Common myeloid progenitor, CD34-positive (primary cell): Measurements from ENCODE around the gene PDCD11.
A peak's percentile ranks its signal among the peaks of the same experiment; 100 is the strongest.

Experiments used
- CTCF ChIA-PET: fragments of 350-600 bp; sonication (Branson Sonifier 250); formaldehyde crosslinking; loops from one replicate; lab custom pipeline; 2021; ENCODE audit warnings: antibody characterized with exemption; lab: Charles Lee
- POLR2A ChIA-PET: fragments of 350-600 bp; sonication (Branson Sonifier 250); formaldehyde crosslinking; loops from one replicate; lab custom pipeline; 2021; ENCODE audit warnings: antibody characterized with exemption; lab: Charles Lee
- DNase-seq, 3 donors: peaks; one replicate each; pipeline versions ENCODE4 v3.0.0 to v3.0.0-alpha.2; 2013
- H3K27ac ChIP-seq, 2 experiments: 1 replicate in 1 of 2; 2 replicates in 1 of 2; pipeline ENCODE4 v1.7.0; 2013; ENCODE audit warnings: inconsistent platforms in 2 of 2, low read length in 2 of 2, mild to moderate bottlenecking in 2 of 2, low read depth in 1 of 2, moderate library complexity in 1 of 2; ENCODE audit not compliant: severe bottlenecking in 2 of 2, insufficient read depth in 1 of 2, poor library complexity in 1 of 2
- H3K27me3 ChIP-seq, 5 experiments: replicated peaks in 2 of 5; 1 replicate in 3 of 5; 2 replicates in 2 of 5; pipeline versions ENCODE4 v1.6.1 to v1.7.0; 2013; ENCODE audit warnings: low read length in 4 of 5, mild to moderate bottlenecking in 2 of 5, moderate library complexity in 2 of 5, inconsistent platforms in 1 of 5; ENCODE audit not compliant: insufficient read depth in 5 of 5, control insufficient read depth in 4 of 5
- H3K36me3 ChIP-seq, 4 experiments: 1 replicate in 2 of 4; 2 replicates in 2 of 4; pipeline versions ENCODE4 v1.6.1 to v1.7.0; 2013; ENCODE audit warnings: low read length in 3 of 4, control low read depth in 1 of 4, mild to moderate bottlenecking in 1 of 4; ENCODE audit not compliant: control insufficient read depth in 4 of 4, insufficient read depth in 4 of 4
- H3K4me1 ChIP-seq, 4 experiments: 1 replicate in 3 of 4; 2 replicates in 1 of 4; pipeline versions ENCODE4 v1.6.1 to v1.7.1; 2013; ENCODE audit warnings: low read length in 3 of 4, mild to moderate bottlenecking in 3 of 4, control low read depth in 1 of 4, inconsistent platforms in 1 of 4, moderate library complexity in 1 of 4; ENCODE audit not compliant: control insufficient read depth in 4 of 4, insufficient read depth in 4 of 4; ENCODE audit errors: control extremely low read depth in 1 of 4
- H3K4me3 ChIP-seq, 7 experiments: 1 replicate in 4 of 7; 2 replicates in 3 of 7; pipeline versions ENCODE4 v1.5.1 to v1.7.0; 2013; ENCODE audit warnings: mild to moderate bottlenecking in 7 of 7, low read length in 6 of 7, moderate library complexity in 6 of 7, inconsistent platforms in 2 of 7, low read depth in 2 of 7, control low read depth in 1 of 7; ENCODE audit not compliant: insufficient read depth in 4 of 7, control insufficient read depth in 1 of 7; ENCODE audit errors: extremely low read depth in 1 of 7
- H3K9me3 ChIP-seq, 5 experiments: 1 replicate in 4 of 5; 2 replicates in 1 of 5; pipeline versions ENCODE4 v1.6.1 to v1.7.1; 2013; ENCODE audit warnings: low read length in 4 of 5, mild to moderate bottlenecking in 2 of 5, inconsistent platforms in 1 of 5, low read depth in 1 of 5, moderate library complexity in 1 of 5; ENCODE audit not compliant: control insufficient read depth in 4 of 5, insufficient read depth in 2 of 5; ENCODE audit errors: control extremely low read depth in 1 of 5
- WGBS: methylation state at CpG from one replicate; pipeline ENCODE4 v1.1.5; 2013; ENCODE audit not compliant: insufficient coverage; 5-methylcytosine and 5-hydroxymethylcytosine counted together

PDCD11 gene

GRCh38 chr10:103487410-103487708 lies 90.9 kb downstream of the PDCD11 start:
- H3K4me3 ChIP-seq = no peak overlapping the region
- no peaks in the 10 kb centered on the region for H3K36me3 ChIP-seq
- H3K4me1 ChIP-seq = peaks cover 0 to 3% (median 1%) of the 10 kb centered on the region in 4 experiments
- H3K27ac ChIP-seq = no peak overlapping the region
- ChIA-PET CTCF (interaction anchor here (1.6 to 5.3 kb wide), 3 partner anchors 11 to 71 kb away, joined by 3 to 147 read pairs (median 27); no protein-coding TSS in a partner anchor), POLR2A (no interaction called here)
- DNase-seq = no peak
- peaks cover 0 to 6% (median under 1%) of the 10 kb centered on the region in 5 experiments for H3K27me3 ChIP-seq
- 100% methylated on average over 1 of the region's 2 CpGs for WGBS
- H3K9me3 ChIP-seq = no peaks in the 10 kb centered on the region

- H3K27ac ChIP-seq = no peak overlapping the region
- WGBS = no CpG with 5 or more reads among the region's 1 CpG
- H3K4me3 ChIP-seq = no peak overlapping the region
- ChIA-PET POLR2A (interaction anchor here (0.6 kb wide), 1 partner anchor 12 kb away, joined by 6 read pairs; no protein-coding TSS in a partner anchor), CTCF (interaction anchor here (0.7 to 6.0 kb wide), 7 partner anchors 8 to 102 kb away, joined by 3 to 80 read pairs (median 4); no protein-coding TSS in a partner anchor)
- H3K9me3 ChIP-seq = no peaks in the 10 kb centered on the region
- H3K27me3 ChIP-seq = peaks cover 0 to 41% (median 20%) of the 10 kb centered on the region in 5 experiments
- peaks cover 0 to 18% (median 17%) of the 10 kb centered on the region in 4 experiments for H3K4me1 ChIP-seq
- DNase-seq = no peak
- H3K36me3 ChIP-seq = no peaks in the 10 kb centered on the region
These were observed 94.5 kb downstream of the PDCD11 start for GRCh38 chr10:103490986-103491314.

- no peak overlapping the region for H3K4me3 ChIP-seq
- 98% methylated on average over 5 of the region's 7 CpGs for WGBS
- CTCF ChIA-PET = interaction anchor here (0.8 to 6.0 kb wide), 12 partner anchors 9 to 194 kb away, joined by 3 to 80 read pairs (median 4); partner anchors contain the start of gene CALHM1
- DNase-seq = no peak
- no peak overlapping the region for H3K27ac ChIP-seq
- no peaks in the 10 kb centered on the region for H3K9me3 ChIP-seq
- H3K4me1 ChIP-seq = peaks cover 0 to 18% (median 17%) of the 10 kb centered on the region in 4 experiments
- peaks cover 2 to 50% (median 23%) of the 10 kb centered on the region in 5 experiments for H3K27me3 ChIP-seq
- POLR2A ChIA-PET = interaction anchor here (1.6 kb wide), 1 partner anchor 74 kb away, joined by 3 read pairs; no protein-coding TSS in a partner anchor
- H3K36me3 ChIP-seq = no peaks in the 10 kb centered on the region
These were observed 95.4 kb downstream of the PDCD11 start for GRCh38 chr10:103491729-103492364.

GRCh38 chr10:103492655-103493261 lies 96.3 kb downstream of the PDCD11 start:
- 82% methylated on average over 5 of the region's 5 CpGs for WGBS
- Histone ChIP-seq H3K9me3 (no peaks in the 10 kb centered on the region), H3K4me3 (peak overlapping the region in 1 of 7 experiments; percentile 34), H3K27ac (no peak overlapping the region), H3K4me1 (peaks cover 0 to 18% (median 17%) of the 10 kb centered on the region in 4 experiments), H3K36me3 (no peaks in the 10 kb centered on the region), H3K27me3 (peaks cover 2 to 59% (median 28%) of the 10 kb centered on the region in 5 experiments)
- CTCF ChIA-PET = interaction anchor here (0.7 to 6.0 kb wide), 12 partner anchors 12 to 193 kb away, joined by 3 to 80 read pairs (median 3); partner anchors contain the start of gene CALHM1
- DNase-seq = no peak
- POLR2A ChIA-PET = interaction anchor here (1.6 kb wide), 1 partner anchor 75 kb away, joined by 3 read pairs; no protein-coding TSS in a partner anchor

- peak in 2 of 3 donors; percentile 51 to 68 for DNase-seq
- H3K27me3 ChIP-seq = peaks cover 2 to 62% (median 28%) of the 10 kb centered on the region in 5 experiments
- peaks cover 0 to 18% (median 17%) of the 10 kb centered on the region in 4 experiments for H3K4me1 ChIP-seq
- no peaks in the 10 kb centered on the region for H3K36me3 ChIP-seq
- 4% methylated on average over 50 of the region's 65 CpGs for WGBS
- ChIA-PET POLR2A (no interaction called here), CTCF (interaction anchor here (0.7 to 6.0 kb wide), 5 partner anchors 12 to 78 kb away, joined by 3 to 80 read pairs (median 3); partner anchors contain the start of gene CALHM1)
- no peak within 1 kb of the TSS for H3K27ac ChIP-seq
- H3K4me3 ChIP-seq = peak within 1 kb of the TSS; percentile 32 to 71 (median 58)
- no peaks in the 10 kb centered on the region for H3K9me3 ChIP-seq
These were observed 97.0 kb downstream of the PDCD11 start, which contains the start of gene NEURL1 for GRCh38 chr10:103493362-103493915. Gene NEURL1, plus strand, starts transcription at chr10:103493705. Its CDS starts 683 bp downstream, at chr10:103494388.

- POLR2A ChIA-PET = no interaction called here
- peaks cover 2 to 63% (median 28%) of the 10 kb centered on the region in 5 experiments for H3K27me3 ChIP-seq
- no peak overlapping the region for H3K27ac ChIP-seq
- CTCF ChIA-PET = interaction anchor here (1.1 to 2.9 kb wide), 4 partner anchors 9 to 57 kb away, joined by 3 to 13 read pairs (median 4); no protein-coding TSS in a partner anchor
- H3K9me3 ChIP-seq = no peaks in the 10 kb centered on the region
- peak overlapping the region; percentile 32 to 71 (median 58) for H3K4me3 ChIP-seq
- DNase-seq = peak in 2 of 3 donors; percentile 46 to 51
- no peaks in the 10 kb centered on the region for H3K36me3 ChIP-seq
- under 1% methylated on average over 72 of the region's 92 CpGs for WGBS
- H3K4me1 ChIP-seq = peaks cover 0 to 18% (median 17%) of the 10 kb centered on the region in 4 experiments
These were observed 97.8 kb downstream of the PDCD11 start for GRCh38 chr10:103493916-103494877.
